Measurements from ENCODE around the gene ZNF660.

DNA sequence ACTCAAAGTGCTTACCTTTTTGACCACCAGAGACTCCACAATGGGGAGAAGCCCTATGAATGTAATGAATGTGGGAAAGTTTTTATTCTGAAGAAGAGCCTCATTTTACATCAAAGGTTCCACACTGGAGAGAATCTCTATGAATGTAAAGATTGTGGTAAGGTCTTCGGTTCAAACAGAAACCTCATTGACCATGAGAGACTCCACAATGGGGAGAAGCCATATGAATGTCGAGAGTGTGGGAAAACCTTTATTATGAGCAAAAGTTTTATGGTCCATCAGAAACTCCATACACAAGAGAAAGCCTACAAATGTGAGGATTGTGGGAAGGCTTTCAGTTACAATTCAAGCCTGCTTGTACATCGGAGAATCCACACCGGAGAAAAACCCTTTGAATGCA is 58.3 kb downstream of the ZNF660 start:
- TF ChIP-seq, protein P1, sequence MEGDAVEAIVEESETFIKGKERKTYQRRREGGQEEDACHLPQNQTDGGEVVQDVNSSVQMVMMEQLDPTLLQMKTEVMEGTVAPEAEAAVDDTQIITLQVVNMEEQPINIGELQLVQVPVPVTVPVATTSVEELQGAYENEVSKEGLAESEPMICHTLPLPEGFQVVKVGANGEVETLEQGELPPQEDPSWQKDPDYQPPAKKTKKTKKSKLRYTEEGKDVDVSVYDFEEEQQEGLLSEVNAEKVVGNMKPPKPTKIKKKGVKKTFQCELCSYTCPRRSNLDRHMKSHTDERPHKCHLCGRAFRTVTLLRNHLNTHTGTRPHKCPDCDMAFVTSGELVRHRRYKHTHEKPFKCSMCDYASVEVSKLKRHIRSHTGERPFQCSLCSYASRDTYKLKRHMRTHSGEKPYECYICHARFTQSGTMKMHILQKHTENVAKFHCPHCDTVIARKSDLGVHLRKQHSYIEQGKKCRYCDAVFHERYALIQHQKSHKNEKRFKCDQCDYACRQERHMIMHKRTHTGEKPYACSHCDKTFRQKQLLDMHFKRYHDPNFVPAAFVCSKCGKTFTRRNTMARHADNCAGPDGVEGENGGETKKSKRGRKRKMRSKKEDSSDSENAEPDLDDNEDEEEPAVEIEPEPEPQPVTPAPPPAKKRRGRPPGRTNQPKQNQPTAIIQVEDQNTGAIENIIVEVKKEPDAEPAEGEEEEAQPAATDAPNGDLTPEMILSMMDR (IDR thresholded peaks at IDR 0.05; ENCODE audit: insufficient read depth, low read length) = no peak
- TF ChIP-seq POLR2AphosphoS5 (IDR thresholded peaks at IDR 0.05; ENCODE audit: low read depth) (no peak), GABPA (IDR thresholded peaks at IDR 0.05; ENCODE audit: low read depth) (no peak), SPI1 (IDR thresholded peaks at IDR 0.05; ENCODE audit: borderline replicate concordance, low read depth) (no peak)
- TF ChIP-seq, protein P2, sequence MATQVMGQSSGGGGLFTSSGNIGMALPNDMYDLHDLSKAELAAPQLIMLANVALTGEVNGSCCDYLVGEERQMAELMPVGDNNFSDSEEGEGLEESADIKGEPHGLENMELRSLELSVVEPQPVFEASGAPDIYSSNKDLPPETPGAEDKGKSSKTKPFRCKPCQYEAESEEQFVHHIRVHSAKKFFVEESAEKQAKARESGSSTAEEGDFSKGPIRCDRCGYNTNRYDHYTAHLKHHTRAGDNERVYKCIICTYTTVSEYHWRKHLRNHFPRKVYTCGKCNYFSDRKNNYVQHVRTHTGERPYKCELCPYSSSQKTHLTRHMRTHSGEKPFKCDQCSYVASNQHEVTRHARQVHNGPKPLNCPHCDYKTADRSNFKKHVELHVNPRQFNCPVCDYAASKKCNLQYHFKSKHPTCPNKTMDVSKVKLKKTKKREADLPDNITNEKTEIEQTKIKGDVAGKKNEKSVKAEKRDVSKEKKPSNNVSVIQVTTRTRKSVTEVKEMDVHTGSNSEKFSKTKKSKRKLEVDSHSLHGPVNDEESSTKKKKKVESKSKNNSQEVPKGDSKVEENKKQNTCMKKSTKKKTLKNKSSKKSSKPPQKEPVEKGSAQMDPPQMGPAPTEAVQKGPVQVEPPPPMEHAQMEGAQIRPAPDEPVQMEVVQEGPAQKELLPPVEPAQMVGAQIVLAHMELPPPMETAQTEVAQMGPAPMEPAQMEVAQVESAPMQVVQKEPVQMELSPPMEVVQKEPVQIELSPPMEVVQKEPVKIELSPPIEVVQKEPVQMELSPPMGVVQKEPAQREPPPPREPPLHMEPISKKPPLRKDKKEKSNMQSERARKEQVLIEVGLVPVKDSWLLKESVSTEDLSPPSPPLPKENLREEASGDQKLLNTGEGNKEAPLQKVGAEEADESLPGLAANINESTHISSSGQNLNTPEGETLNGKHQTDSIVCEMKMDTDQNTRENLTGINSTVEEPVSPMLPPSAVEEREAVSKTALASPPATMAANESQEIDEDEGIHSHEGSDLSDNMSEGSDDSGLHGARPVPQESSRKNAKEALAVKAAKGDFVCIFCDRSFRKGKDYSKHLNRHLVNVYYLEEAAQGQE (IDR thresholded peaks at IDR 0.05; ENCODE audit: insufficient replicate concordance, low read depth) = no peak

All from HL-60 (cell line).